WTC11 (cell line): ENCODE results near the gene FEZF1.

Experiments
- CREB1 ChIP-seq: sonication (generic); formaldehyde crosslinking; IDR thresholded peaks from 2 replicates; pipeline ENCODE4 v1.8.0; 2023; ENCODE audit warnings: mild to moderate bottlenecking, missing genetic modification reagents
- CTCF ChIP-seq: fragments of 200-600 bp; IDR thresholded peaks from 2 replicates; pipeline ENCODE4 v1.8.0; 2022; ENCODE audit warnings: antibody characterized with exemption
- E2F4 ChIP-seq: sonication (generic); formaldehyde crosslinking; IDR thresholded peaks from 2 replicates; pipeline ENCODE4 v1.8.1; 2022; ENCODE audit warnings: low read depth, mild to moderate bottlenecking, moderate library complexity, missing genetic modification reagents, borderline replicate concordance
- ETV6 ChIP-seq: sonication (generic); formaldehyde crosslinking; IDR thresholded peaks from 2 replicates; pipeline ENCODE4 v1.8.1; 2022; ENCODE audit warnings: mild to moderate bottlenecking, missing genetic modification reagents
- MAX ChIP-seq: sonication (generic); formaldehyde crosslinking; IDR thresholded peaks from 2 replicates; pipeline ENCODE4 v1.8.0; 2022; ENCODE audit warnings: mild to moderate bottlenecking, missing genetic modification reagents
- PRDM15 ChIP-seq: sonication (generic); formaldehyde crosslinking; IDR thresholded peaks from 2 replicates; pipeline ENCODE4 v1.8.0; 2022; ENCODE audit warnings: missing genetic modification reagents
- ZBTB43 ChIP-seq: sonication (generic); formaldehyde crosslinking; IDR thresholded peaks from 2 replicates; pipeline ENCODE4 v1.8.1; 2023; ENCODE audit warnings: mild to moderate bottlenecking, missing genetic modification reagents

GRCh38 chr7:122299624-122300210, 4.8 kb downstream of the FEZF1 start:
- TF ChIP-seq CTCF (no peak), ZBTB43 (CRISPR knock-in tag) (no peak), E2F4 (CRISPR knock-in tag) (no peak), ETV6 (CRISPR knock-in tag) (no peak; the same call in none of the 2 replicates), PRDM15 (peak; percentile 94), CREB1 (CRISPR knock-in tag) (no peak), MAX (CRISPR knock-in tag) (no peak; the same call in 1 of the 2 replicates)
